H1 (cell line): Measurements from ENCODE around the gene TBC1D22A.

Experiments
- ASH2L ChIP-seq: fragments of 200-600, 300-600 bp; sonication (generic); IDR thresholded peaks from one replicate; pipeline ENCODE4 v1.7.1; 2017; ENCODE audit warnings: low read length
- BACH1 ChIP-seq: IDR thresholded peaks from 2 replicates; pipeline ENCODE4 v1.6.1; 2012; ENCODE audit warnings: low read length, improper control_type of control experiment
- CHD1 ChIP-seq: IDR thresholded peaks from 2 replicates; pipeline ENCODE4 v1.6.1; 2012; ENCODE audit warnings: low read depth, low read length, improper control_type of control experiment
- CHD2 ChIP-seq: IDR thresholded peaks from 2 replicates; pipeline ENCODE4 v1.6.1; 2012; ENCODE audit warnings: low read length, improper control_type of control experiment
- PHF8 ChIP-seq: fragments of 200-600 bp; sonication (generic); conservative IDR thresholded peaks from 2 replicates; pipeline ENCODE4 v1.7.1; 2012; ENCODE audit warnings: low read depth, mild to moderate bottlenecking, inconsistent platforms, low read length, moderate library complexity
- POLR2A ChIP-seq, 2 experiments: IDR thresholded peaks; 1 replicate in 1 of 2; 2 replicates in 1 of 2; pipeline ENCODE4 v1.6.1; 2011; ENCODE audit warnings: low read depth in 2 of 2, low read length in 2 of 2, mild to moderate bottlenecking in 2 of 2; ENCODE audit errors: control extremely low read depth in 1 of 2
- POLR2AphosphoS5 ChIP-seq: IDR thresholded peaks from 2 replicates; pipeline ENCODE4 v1.6.1; 2011; ENCODE audit warnings: low read depth, low read length
- SIRT6 ChIP-seq: IDR thresholded peaks from one replicate; pipeline ENCODE4 v1.7.1; 2012; ENCODE audit warnings: low read length, inconsistent platforms
- TAF1 ChIP-seq: IDR thresholded peaks from 2 replicates; pipeline ENCODE4 v1.6.1; 2011; ENCODE audit warnings: mild to moderate bottlenecking, low read depth, low read length
- TBP ChIP-seq: IDR thresholded peaks from 2 replicates; pipeline ENCODE4 v1.6.1; 2011; ENCODE audit warnings: low read depth, low read length, improper control_type of control experiment
- ZNF274 ChIP-seq: IDR thresholded peaks from 2 replicates; pipeline ENCODE4 v1.7.0; 2012; ENCODE audit warnings: low read length, borderline replicate concordance; ENCODE audit errors: extremely low read depth
- TF ChIP-seq, protein P1 (sequence below), 3 experiments: IDR thresholded peaks; 1 replicate in 2 of 3; 2 replicates in 1 of 3; pipeline versions ENCODE4 v1.5.1 to v1.6.1; 2011; ENCODE audit warnings: low read length in 3 of 3, mild to moderate bottlenecking in 3 of 3, inconsistent platforms in 2 of 3, low read depth in 1 of 3, moderate library complexity in 1 of 3; ENCODE audit not compliant: insufficient read depth in 1 of 3; ENCODE audit errors: control extremely low read depth in 1 of 3
- TF ChIP-seq, protein P2 (sequence below): IDR thresholded peaks from 2 replicates; pipeline ENCODE4 v1.6.1; 2011; ENCODE audit warnings: low read depth, mild to moderate bottlenecking, low read length; ENCODE audit not compliant: insufficient read depth

DNA sequence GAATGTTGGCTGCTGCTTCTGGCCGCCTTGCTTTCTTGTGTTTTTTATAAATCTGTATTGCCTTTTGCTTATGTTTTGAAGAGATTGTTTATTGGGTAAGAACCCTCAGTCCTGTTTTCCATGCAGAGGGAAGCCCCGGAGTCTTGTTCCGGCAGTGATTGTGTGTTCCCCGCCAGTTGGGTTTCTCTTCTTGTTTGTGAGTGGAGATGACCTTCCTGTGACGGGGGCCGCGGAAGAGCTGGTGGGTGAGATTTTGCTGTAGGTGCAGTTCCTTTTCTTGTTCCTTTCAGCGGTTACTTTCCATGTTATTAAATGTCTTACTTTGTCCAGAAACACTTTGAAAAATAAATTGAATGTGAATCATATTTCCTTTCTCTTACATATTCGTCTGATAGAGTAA, 8.3 kb downstream of the TBC1D22A start:
- no peak for TF ChIP-seq POLR2A (IDR thresholded peaks at IDR 0.05; ENCODE audit: control extremely low read depth in 1 of 2, low read depth in 2 of 2, low read length in 2 of 2)
- TF ChIP-seq POLR2AphosphoS5: no peak
- no peak for TF ChIP-seq BACH1
- no peak for TF ChIP-seq TAF1
- TF ChIP-seq ZNF274: no peak
- TF ChIP-seq TBP: no peak
- no peak for TF ChIP-seq PHF8
- TF ChIP-seq ASH2L: no peak
- TF ChIP-seq, protein P1, sequence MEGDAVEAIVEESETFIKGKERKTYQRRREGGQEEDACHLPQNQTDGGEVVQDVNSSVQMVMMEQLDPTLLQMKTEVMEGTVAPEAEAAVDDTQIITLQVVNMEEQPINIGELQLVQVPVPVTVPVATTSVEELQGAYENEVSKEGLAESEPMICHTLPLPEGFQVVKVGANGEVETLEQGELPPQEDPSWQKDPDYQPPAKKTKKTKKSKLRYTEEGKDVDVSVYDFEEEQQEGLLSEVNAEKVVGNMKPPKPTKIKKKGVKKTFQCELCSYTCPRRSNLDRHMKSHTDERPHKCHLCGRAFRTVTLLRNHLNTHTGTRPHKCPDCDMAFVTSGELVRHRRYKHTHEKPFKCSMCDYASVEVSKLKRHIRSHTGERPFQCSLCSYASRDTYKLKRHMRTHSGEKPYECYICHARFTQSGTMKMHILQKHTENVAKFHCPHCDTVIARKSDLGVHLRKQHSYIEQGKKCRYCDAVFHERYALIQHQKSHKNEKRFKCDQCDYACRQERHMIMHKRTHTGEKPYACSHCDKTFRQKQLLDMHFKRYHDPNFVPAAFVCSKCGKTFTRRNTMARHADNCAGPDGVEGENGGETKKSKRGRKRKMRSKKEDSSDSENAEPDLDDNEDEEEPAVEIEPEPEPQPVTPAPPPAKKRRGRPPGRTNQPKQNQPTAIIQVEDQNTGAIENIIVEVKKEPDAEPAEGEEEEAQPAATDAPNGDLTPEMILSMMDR (IDR thresholded peaks at IDR 0.05; ENCODE audit: control extremely low read depth in 1 of 3, insufficient read depth in 1 of 3, low read depth in 1 of 3, low read length in 3 of 3): no peak
- TF ChIP-seq SIRT6: no peak
- no peak for TF ChIP-seq CHD1
- TF ChIP-seq, protein P2, sequence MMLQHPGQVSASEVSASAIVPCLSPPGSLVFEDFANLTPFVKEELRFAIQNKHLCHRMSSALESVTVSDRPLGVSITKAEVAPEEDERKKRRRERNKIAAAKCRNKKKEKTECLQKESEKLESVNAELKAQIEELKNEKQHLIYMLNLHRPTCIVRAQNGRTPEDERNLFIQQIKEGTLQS: no peak
- TF ChIP-seq CHD2: no peak
